ENCODE measurements around the gene MKRN2OS.
A peak's percentile ranks its signal among the peaks of the same experiment; 100 is the strongest.

Gene MKRN2OS

GRCh38 chr3:12556690-12557472 is 11.6 kb upstream of the MKRN2OS start, which contains the start of gene MKRN2 (continued):
- TF ChIP-seq, protein P1, sequence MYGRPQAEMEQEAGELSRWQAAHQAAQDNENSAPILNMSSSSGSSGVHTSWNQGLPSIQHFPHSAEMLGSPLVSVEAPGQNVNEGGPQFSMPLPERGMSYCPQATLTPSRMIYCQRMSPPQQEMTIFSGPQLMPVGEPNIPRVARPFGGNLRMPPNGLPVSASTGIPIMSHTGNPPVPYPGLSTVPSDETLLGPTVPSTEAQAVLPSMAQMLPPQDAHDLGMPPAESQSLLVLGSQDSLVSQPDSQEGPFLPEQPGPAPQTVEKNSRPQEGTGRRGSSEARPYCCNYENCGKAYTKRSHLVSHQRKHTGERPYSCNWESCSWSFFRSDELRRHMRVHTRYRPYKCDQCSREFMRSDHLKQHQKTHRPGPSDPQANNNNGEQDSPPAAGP (tag by site-specific recombination; IDR thresholded peaks at IDR 0.05): peak; percentile 80
- TF ChIP-seq ZBTB1 (tag by site-specific recombination; IDR thresholded peaks at IDR 0.05) (peak; percentile 89), ZNF623 (tag by site-specific recombination; IDR thresholded peaks at IDR 0.05) (no peak; the same call in 1 of the 2 replicates), ZNF560 (tag by site-specific recombination; IDR thresholded peaks at IDR 0.05; ENCODE audit: borderline replicate concordance) (no peak), INSM2 (tag by site-specific recombination; IDR thresholded peaks at IDR 0.05) (peak; percentile 74; the same call in 1 of the 2 replicates), ZNF488 (tag by site-specific recombination; IDR thresholded peaks at IDR 0.05) (no peak), ZNF248 (tag by site-specific recombination; IDR thresholded peaks at IDR 0.05) (no peak), ZNF18 (tag by site-specific recombination; IDR thresholded peaks at IDR 0.05) (no peak), OVOL3 (tag by site-specific recombination; IDR thresholded peaks at IDR 0.05) (0 out of 2 replicates have a peak, but pooled peaks have one; percentile 16), ZNF701 (tag by site-specific recombination; IDR thresholded peaks at IDR 0.05) (no peak), SCRT2 (tag by site-specific recombination; IDR thresholded peaks at IDR 0.05) (0 out of 2 replicates have a peak, but pooled peaks have one; percentile 16), ZNF624 (tag by site-specific recombination; IDR thresholded peaks at IDR 0.05) (no peak), ZNF10 (tag by site-specific recombination; IDR thresholded peaks at IDR 0.05) (0 out of 2 replicates have a peak, but pooled peaks have one; percentile 38), PRDM2 (tag by site-specific recombination; IDR thresholded peaks at IDR 0.05; ENCODE audit: borderline replicate concordance) (no peak), ZNF140 (tag by site-specific recombination; IDR thresholded peaks at IDR 0.05) (no peak), ZNF521 (tag by site-specific recombination; IDR thresholded peaks at IDR 0.05) (no peak), ZNF692 (tag by site-specific recombination; IDR thresholded peaks at IDR 0.05) (peak; percentile 87), GFI1B (tag by site-specific recombination; IDR thresholded peaks at IDR 0.05) (no peak), ZNF280D (tag by site-specific recombination; IDR thresholded peaks at IDR 0.05) (no peak; the same call in 1 of the 2 replicates), ZNF658 (tag by site-specific recombination; IDR thresholded peaks at IDR 0.05) (no peak)
- TF ChIP-seq, protein P2, sequence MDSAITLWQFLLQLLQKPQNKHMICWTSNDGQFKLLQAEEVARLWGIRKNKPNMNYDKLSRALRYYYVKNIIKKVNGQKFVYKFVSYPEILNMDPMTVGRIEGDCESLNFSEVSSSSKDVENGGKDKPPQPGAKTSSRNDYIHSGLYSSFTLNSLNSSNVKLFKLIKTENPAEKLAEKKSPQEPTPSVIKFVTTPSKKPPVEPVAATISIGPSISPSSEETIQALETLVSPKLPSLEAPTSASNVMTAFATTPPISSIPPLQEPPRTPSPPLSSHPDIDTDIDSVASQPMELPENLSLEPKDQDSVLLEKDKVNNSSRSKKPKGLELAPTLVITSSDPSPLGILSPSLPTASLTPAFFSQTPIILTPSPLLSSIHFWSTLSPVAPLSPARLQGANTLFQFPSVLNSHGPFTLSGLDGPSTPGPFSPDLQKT (IDR thresholded peaks at IDR 0.05; ENCODE audit: borderline replicate concordance, low read depth, low read length): no peak

Data from HEK293 (cell line).